ENCODE data around the gene ELOVL1.

The ELOVL1 gene

GRCh38 chr1:43337588-43337987 is 30.2 kb downstream of the ELOVL1 start, which contains the start of gene MPL:
TSS of gene MPL (plus strand) at chr1:43337818. CDS start at chr1:43337849, 31 bp downstream.
- no peaks in the 10 kb centered on the region for H3K27me3 ChIP-seq (ENCODE audit: insufficient read depth, low read depth, severe bottlenecking)
- no peak within 1 kb of the TSS for H3K27ac ChIP-seq
- no peak for TF ChIP-seq CTCF (IDR thresholded peaks at IDR 0.05; ENCODE audit: low read depth, low read length)

GRCh38 chr1:43334453-43335205 is 33.2 kb downstream of the ELOVL1 start:
- TF ChIP-seq CTCF (IDR thresholded peaks at IDR 0.05; ENCODE audit: low read depth, low read length) = no peak
- H3K9me3 ChIP-seq (ENCODE audit: severe bottlenecking) = no peaks in the 10 kb centered on the region
- no peak overlapping the region for H3K27ac ChIP-seq
- H3K27me3 ChIP-seq (ENCODE audit: insufficient read depth, low read depth, severe bottlenecking) = no peaks in the 10 kb centered on the region
- DNase-seq = no peak
- H3K4me3 ChIP-seq (ENCODE audit: low read depth, low read length) = no peak overlapping the region
- no peaks in the 10 kb centered on the region for H3K36me3 ChIP-seq

More at GRCh38 chr1:43337588-43337987, 30.2 kb downstream of the ELOVL1 start, which contains the start of gene MPL:
- Histone ChIP-seq H3K4me3 (ENCODE audit: low read depth, low read length) (no peak within 1 kb of the TSS), H3K36me3 (no peaks in the 10 kb centered on the region), H3K9me3 (ENCODE audit: severe bottlenecking) (no peaks in the 10 kb centered on the region)
- no peak for DNase-seq

- no peak for TF ChIP-seq CTCF (IDR thresholded peaks at IDR 0.05; ENCODE audit: low read depth, low read length)
- Histone ChIP-seq H3K27me3 (ENCODE audit: insufficient read depth, low read depth, severe bottlenecking) (no peaks in the 10 kb centered on the region), H3K9me3 (ENCODE audit: severe bottlenecking) (peaks cover 11% of the 10 kb centered on the region), H3K36me3 (no peaks in the 10 kb centered on the region), H3K4me3 (ENCODE audit: low read depth, low read length) (no peak overlapping the region), H3K27ac (no peak overlapping the region)
- DNase-seq = no peak
Observed at GRCh38 chr1:43331688-43332087, 36.1 kb downstream of the ELOVL1 start.

- Histone ChIP-seq H3K4me3 (ENCODE audit: low read depth, low read length) (no peak overlapping the region), H3K9me3 (ENCODE audit: severe bottlenecking) (peaks cover 14% of the 10 kb centered on the region), H3K27ac (no peak overlapping the region), H3K36me3 (no peaks in the 10 kb centered on the region), H3K27me3 (ENCODE audit: insufficient read depth, low read depth, severe bottlenecking) (no peaks in the 10 kb centered on the region)
- TF ChIP-seq CTCF (IDR thresholded peaks at IDR 0.05; ENCODE audit: low read depth, low read length) = no peak
- no peak for DNase-seq
Observed at GRCh38 chr1:43329995-43330751, 37.6 kb downstream of the ELOVL1 start.

GRCh38 chr1:43327549-43328292 is 40.1 kb downstream of the ELOVL1 start:
- Histone ChIP-seq H3K27ac (no peak overlapping the region), H3K4me3 (ENCODE audit: low read depth, low read length) (no peak overlapping the region), H3K9me3 (ENCODE audit: severe bottlenecking) (peaks cover 14% of the 10 kb centered on the region), H3K27me3 (ENCODE audit: insufficient read depth, low read depth, severe bottlenecking) (no peaks in the 10 kb centered on the region), H3K36me3 (no peaks in the 10 kb centered on the region)
- DNase-seq = no peak
- no peak for TF ChIP-seq CTCF (IDR thresholded peaks at IDR 0.05; ENCODE audit: low read depth, low read length)

Data from WERI-Rb-1 (cell line).